ENCODE data around the gene RGL2. TPM values are rescaled to one million over a fixed set of nuclear protein-coding genes. Genes with fewer than 3 reads are reported as not detected.

Gene RGL2
- total and polyA plus RNA-seq, 2 of the 13 experiments (the other 11 are each of a cell fraction or from before 2014, with no cell fraction given) = 22.9 to 47.4 TPM

DNA sequence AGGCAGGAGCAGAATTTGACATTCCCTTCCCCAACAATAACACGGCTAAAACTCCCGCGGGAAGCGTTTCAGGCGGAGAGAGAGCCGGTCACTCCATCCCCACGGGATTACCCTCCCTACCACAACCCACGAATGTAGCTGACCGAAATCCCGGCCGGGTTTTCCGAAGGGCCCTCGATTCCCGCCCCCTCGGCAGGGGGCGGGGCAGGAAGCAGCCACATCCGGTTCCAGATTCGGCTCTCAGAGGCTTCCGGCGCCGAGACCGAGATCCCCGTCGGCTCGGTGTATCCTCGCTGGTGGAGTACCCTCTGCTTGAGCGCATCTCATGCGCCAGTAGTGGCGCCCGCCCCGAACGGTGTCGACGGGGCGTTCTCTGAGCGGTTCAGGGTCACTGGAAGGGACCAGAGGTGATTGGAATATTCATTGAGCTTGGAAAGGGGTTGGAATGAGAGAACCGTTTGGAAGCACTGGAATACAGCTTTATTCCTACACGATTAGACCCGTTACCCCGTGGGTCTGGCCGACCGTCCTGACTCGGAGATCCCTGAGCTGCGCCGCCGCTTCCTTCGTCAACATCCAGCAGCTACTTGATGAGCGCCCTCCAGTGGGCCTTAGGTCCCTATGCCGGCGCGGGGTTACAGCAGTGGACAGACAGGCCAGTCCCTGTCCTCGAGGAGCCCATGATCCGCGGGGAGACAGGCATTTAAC is 649 bp upstream of the RGL2 start (continued):
- TF ChIP-seq ZFP36L1 (CRISPR knock-in tag; IDR thresholded peaks at IDR 0.05) (peak; percentile 94; the same call in 1 of the 2 replicates), ZSCAN29 (CRISPR knock-in tag; conservative IDR thresholded peaks at IDR 0.05) (peak; percentile 86), KAT8 (CRISPR knock-in tag; IDR thresholded peaks at IDR 0.05) (peak; percentile 81), BRCA1 (CRISPR knock-in tag; IDR thresholded peaks at IDR 0.05) (peak; percentile 42; the same call in 1 of the 2 replicates), ZNF788 (CRISPR knock-in tag; IDR thresholded peaks at IDR 0.05; ENCODE audit: borderline replicate concordance) (peak; percentile 92), SRF (IDR thresholded peaks at IDR 0.05; ENCODE audit: low read depth, low read length) (peak; percentile 79), FOXA1 (IDR thresholded peaks at IDR 0.05) (no peak), FOXA1 (CRISPR knock-in tag; IDR thresholded peaks at IDR 0.05) (peak; percentile 81), HES4 (CRISPR knock-in tag; IDR thresholded peaks at IDR 0.05; ENCODE audit: borderline replicate concordance) (0 out of 2 replicates have a peak, but pooled peaks have one; percentile 17), BCL6 (CRISPR knock-in tag; IDR thresholded peaks at IDR 0.05) (peak; percentile 56; the same call in 1 of the 2 replicates), PAWR (CRISPR knock-in tag; IDR thresholded peaks at IDR 0.05; ENCODE audit: borderline replicate concordance) (no peak; the same call in 1 of the 2 replicates), ZFP90 (CRISPR knock-in tag; IDR thresholded peaks at IDR 0.05; ENCODE audit: borderline replicate concordance) (no peak), POGZ (CRISPR knock-in tag; IDR thresholded peaks at IDR 0.05) (peak; percentile 78), ZNF367 (CRISPR knock-in tag; IDR thresholded peaks at IDR 0.05; ENCODE audit: borderline replicate concordance) (0 out of 2 replicates have a peak, but pooled peaks have one; percentile 41), ZNF619 (CRISPR knock-in tag; IDR thresholded peaks at IDR 0.05) (peak; percentile 1; the same call in 1 of the 2 replicates), PRMT3 (CRISPR knock-in tag; IDR thresholded peaks at IDR 0.05; ENCODE audit: borderline replicate concordance, low read depth) (peak; percentile 83; the same call in 1 of the 2 replicates), ZNF557 (CRISPR knock-in tag; IDR thresholded peaks at IDR 0.05) (no peak), ZNF841 (CRISPR knock-in tag; IDR thresholded peaks at IDR 0.05; ENCODE audit: borderline replicate concordance) (peak; percentile 73; the same call in 1 of the 2 replicates), ARNTL (CRISPR knock-in tag; IDR thresholded peaks at IDR 0.05) (peak; percentile 39; the same call in 1 of the 2 replicates), SOX13 (IDR thresholded peaks at IDR 0.05) (peak; percentile 35; the same call in 1 of the 2 replicates), SOX13 (CRISPR knock-in tag; conservative IDR thresholded peaks at IDR 0.05 in 1 of 2, IDR thresholded peaks at IDR 0.05 in 1 of 2) (peak in 1 of 2 experiments; percentile 14; a peak in 1 of 4 replicates)
- TF ChIP-seq, protein P1, sequence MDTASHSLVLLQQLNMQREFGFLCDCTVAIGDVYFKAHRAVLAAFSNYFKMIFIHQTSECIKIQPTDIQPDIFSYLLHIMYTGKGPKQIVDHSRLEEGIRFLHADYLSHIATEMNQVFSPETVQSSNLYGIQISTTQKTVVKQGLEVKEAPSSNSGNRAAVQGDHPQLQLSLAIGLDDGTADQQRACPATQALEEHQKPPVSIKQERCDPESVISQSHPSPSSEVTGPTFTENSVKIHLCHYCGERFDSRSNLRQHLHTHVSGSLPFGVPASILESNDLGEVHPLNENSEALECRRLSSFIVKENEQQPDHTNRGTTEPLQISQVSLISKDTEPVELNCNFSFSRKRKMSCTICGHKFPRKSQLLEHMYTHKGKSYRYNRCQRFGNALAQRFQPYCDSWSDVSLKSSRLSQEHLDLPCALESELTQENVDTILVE (CRISPR knock-in tag; IDR thresholded peaks at IDR 0.05) = peak; percentile 93
- TF ChIP-seq, protein P2, sequence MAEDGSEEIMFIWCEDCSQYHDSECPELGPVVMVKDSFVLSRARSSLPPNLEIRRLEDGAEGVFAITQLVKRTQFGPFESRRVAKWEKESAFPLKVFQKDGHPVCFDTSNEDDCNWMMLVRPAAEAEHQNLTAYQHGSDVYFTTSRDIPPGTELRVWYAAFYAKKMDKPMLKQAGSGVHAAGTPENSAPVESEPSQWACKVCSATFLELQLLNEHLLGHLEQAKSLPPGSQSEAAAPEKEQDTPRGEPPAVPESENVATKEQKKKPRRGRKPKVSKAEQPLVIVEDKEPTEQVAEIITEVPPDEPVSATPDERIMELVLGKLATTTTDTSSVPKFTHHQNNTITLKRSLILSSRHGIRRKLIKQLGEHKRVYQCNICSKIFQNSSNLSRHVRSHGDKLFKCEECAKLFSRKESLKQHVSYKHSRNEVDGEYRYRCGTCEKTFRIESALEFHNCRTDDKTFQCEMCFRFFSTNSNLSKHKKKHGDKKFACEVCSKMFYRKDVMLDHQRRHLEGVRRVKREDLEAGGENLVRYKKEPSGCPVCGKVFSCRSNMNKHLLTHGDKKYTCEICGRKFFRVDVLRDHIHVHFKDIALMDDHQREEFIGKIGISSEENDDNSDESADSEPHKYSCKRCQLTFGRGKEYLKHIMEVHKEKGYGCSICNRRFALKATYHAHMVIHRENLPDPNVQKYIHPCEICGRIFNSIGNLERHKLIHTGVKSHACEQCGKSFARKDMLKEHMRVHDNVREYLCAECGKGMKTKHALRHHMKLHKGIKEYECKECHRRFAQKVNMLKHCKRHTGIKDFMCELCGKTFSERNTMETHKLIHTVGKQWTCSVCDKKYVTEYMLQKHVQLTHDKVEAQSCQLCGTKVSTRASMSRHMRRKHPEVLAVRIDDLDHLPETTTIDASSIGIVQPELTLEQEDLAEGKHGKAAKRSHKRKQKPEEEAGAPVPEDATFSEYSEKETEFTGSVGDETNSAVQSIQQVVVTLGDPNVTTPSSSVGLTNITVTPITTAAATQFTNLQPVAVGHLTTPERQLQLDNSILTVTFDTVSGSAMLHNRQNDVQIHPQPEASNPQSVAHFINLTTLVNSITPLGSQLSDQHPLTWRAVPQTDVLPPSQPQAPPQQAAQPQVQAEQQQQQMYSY (CRISPR knock-in tag; IDR thresholded peaks at IDR 0.05) = peak; percentile 99
- TF ChIP-seq, protein P3, sequence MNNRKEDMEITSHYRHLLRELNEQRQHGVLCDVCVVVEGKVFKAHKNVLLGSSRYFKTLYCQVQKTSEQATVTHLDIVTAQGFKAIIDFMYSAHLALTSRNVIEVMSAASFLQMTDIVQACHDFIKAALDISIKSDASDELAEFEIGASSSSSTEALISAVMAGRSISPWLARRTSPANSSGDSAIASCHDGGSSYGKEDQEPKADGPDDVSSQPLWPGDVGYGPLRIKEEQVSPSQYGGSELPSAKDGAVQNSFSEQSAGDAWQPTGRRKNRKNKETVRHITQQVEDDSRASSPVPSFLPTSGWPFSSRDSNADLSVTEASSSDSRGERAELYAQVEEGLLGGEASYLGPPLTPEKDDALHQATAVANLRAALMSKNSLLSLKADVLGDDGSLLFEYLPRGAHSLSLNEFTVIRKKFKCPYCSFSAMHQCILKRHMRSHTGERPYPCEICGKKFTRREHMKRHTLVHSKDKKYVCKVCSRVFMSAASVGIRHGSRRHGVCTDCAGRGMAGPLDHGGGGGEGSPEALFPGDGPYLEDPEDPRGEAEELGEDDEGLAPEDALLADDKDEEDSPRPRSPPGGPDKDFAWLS (CRISPR knock-in tag; IDR thresholded peaks at IDR 0.05; ENCODE audit: borderline replicate concordance) = 0 out of 2 replicates have a peak, but pooled peaks have one; percentile 64

Measured in HepG2 (cell line).